B cell (primary cell): ENCODE measurements around the gene CXCL3. TPM values are rescaled to one million over a fixed set of nuclear protein-coding genes. Genes with fewer than 3 reads are reported as not detected.

Experiments used
- ATAC-seq: fragments of 200-7000 bp; cut with Tn5 transposase; one replicate; pipeline ENCODE4 v1.10.0; 2021; ENCODE audit warnings: low read depth, mild to moderate bottlenecking, moderate number of reproducible peaks, moderate library complexity
- CTCF ChIA-PET: fragments of 350-600 bp; sonication (Branson Sonifier 250); formaldehyde crosslinking; loops from one replicate; lab custom pipeline; 2021; ENCODE audit warnings: antibody characterized with exemption, inconsistent platforms; lab: Charles Lee
- POLR2A ChIA-PET: fragments of 350-600 bp; sonication (Branson Sonifier 250); formaldehyde crosslinking; loops from one replicate; lab custom pipeline; 2021; ENCODE audit warnings: antibody characterized with exemption; lab: Charles Lee
- DNase-seq: peaks from one replicate; pipeline ENCODE4 v3.0.0; 2013
- H2AFZ ChIP-seq: 2 replicates; pipeline ENCODE4 v1.6.1; 2012; ENCODE audit warnings: mild to moderate bottlenecking, low read depth, low read length; ENCODE audit not compliant: insufficient read depth, poor library complexity, severe bottlenecking
- H3K27ac ChIP-seq, 2 donors: 1 replicate in 1 of 2; 2 replicates in 1 of 2; pipeline ENCODE4 v1.5.1; 2012 to 2013; ENCODE audit warnings: low read length in 2 of 2, mild to moderate bottlenecking in 2 of 2, moderate library complexity in 1 of 2
- H3K27me3 ChIP-seq, 4 experiments: fragments of 200-600 bp in 1 of 4; sonication (generic) in 1 of 4; replicated peaks in 1 of 4; 1 replicate in 2 of 4; 2 replicates in 2 of 4; pipeline versions ENCODE4 v1.6.1 to v1.7.0; 2013 to 2016; ENCODE audit warnings: low read length in 3 of 4, mild to moderate bottlenecking in 2 of 4, mixed read lengths in 1 of 4, moderate library complexity in 1 of 4; ENCODE audit not compliant: insufficient read depth in 4 of 4, control insufficient read depth in 3 of 4; ENCODE audit errors: control extremely low read depth in 1 of 4
- H3K36me3 ChIP-seq, 2 experiments: replicated peaks in 1 of 2; 1 replicate in 1 of 2; 2 replicates in 1 of 2; pipeline versions ENCODE4 v1.6.1 to v1.7.1; 2013; ENCODE audit warnings: low read length in 1 of 2; ENCODE audit not compliant: insufficient read depth in 2 of 2, control insufficient read depth in 1 of 2; ENCODE audit errors: control extremely low read depth in 1 of 2, extremely low read depth in 1 of 2
- H3K4me1 ChIP-seq, 2 donors: fragments of 200-600 bp in 1 of 2; sonication (generic) in 1 of 2; 1 replicate in 1 of 2; 2 replicates in 1 of 2; pipeline versions ENCODE4 v1.5.1 to v1.6.1; 2013 to 2017; ENCODE audit warnings: low read length in 2 of 2; ENCODE audit not compliant: control insufficient read depth in 2 of 2, insufficient read depth in 2 of 2
- H3K4me2 ChIP-seq: replicated peaks from 2 replicates; pipeline ENCODE3; 2012; ENCODE audit warnings: mild to moderate bottlenecking, low read depth, low read length; ENCODE audit not compliant: poor library complexity, severe bottlenecking
- H3K4me3 ChIP-seq, 5 experiments: fragments of 200-600 bp in 1 of 5; sonication (generic) in 1 of 5; 1 replicate in 3 of 5; 2 replicates in 2 of 5; pipeline versions ENCODE4 v1.5.1 to v1.7.0; 2011 to 2016; ENCODE audit warnings: low read length in 4 of 5, mild to moderate bottlenecking in 4 of 5, low read depth in 2 of 5, control low read depth in 1 of 5, moderate library complexity in 1 of 5; ENCODE audit not compliant: insufficient read depth in 1 of 5; ENCODE audit errors: control extremely low read depth in 1 of 5, extremely low read depth in 1 of 5
- H3K79me2 ChIP-seq: fragments of 200-600 bp; sonication (generic); one replicate; pipeline ENCODE4 v1.6.0; 2016; ENCODE audit warnings: low read length; ENCODE audit not compliant: control insufficient read depth, insufficient read depth
- H3K9ac ChIP-seq: fragments of 200-600 bp; sonication (generic); 2 replicates; pipeline ENCODE4 v1.6.1; 2017; ENCODE audit warnings: mild to moderate bottlenecking, low read length, moderate library complexity
- H3K9me3 ChIP-seq, 3 donors: one replicate each; pipeline versions ENCODE4 v1.6.1 to v1.7.1; 2013; ENCODE audit warnings: low read length in 2 of 3; ENCODE audit not compliant: control insufficient read depth in 2 of 3, insufficient read depth in 1 of 3; ENCODE audit errors: control extremely low read depth in 1 of 3
- H4K20me1 ChIP-seq: 2 replicates; pipeline ENCODE4 v1.6.0; 2012; ENCODE audit warnings: mild to moderate bottlenecking, low read length; ENCODE audit not compliant: insufficient read depth, control insufficient read depth, poor library complexity, severe bottlenecking
- H3K27ac Mint-ChIP-seq: one replicate; pipeline ENCODE4 v1.8.0; 2021; ENCODE audit warnings: mixed read lengths
- H3K27me3 Mint-ChIP-seq: one replicate; pipeline ENCODE4 v1.8.0; 2021; ENCODE audit warnings: mixed read lengths
- H3K4me1 Mint-ChIP-seq: one replicate; pipeline ENCODE4 v1.8.0; 2021; ENCODE audit warnings: mixed read lengths
- H3K4me3 Mint-ChIP-seq: one replicate; pipeline ENCODE4 v1.8.0; 2021; ENCODE audit warnings: mixed read lengths
- H3K9me3 Mint-ChIP-seq: one replicate; pipeline ENCODE4 v1.8.0; 2022; ENCODE audit warnings: mixed read lengths; ENCODE audit not compliant: insufficient read depth
- EZH2 ChIP-seq: IDR thresholded peaks from 2 replicates; pipeline ENCODE4 v1.6.1; 2012; ENCODE audit warnings: borderline replicate concordance, low read depth, mild to moderate bottlenecking, moderate library complexity, low read length; ENCODE audit not compliant: insufficient read depth, poor library complexity, severe bottlenecking
- WGBS: methylation state at CpG from one replicate; pipeline ENCODE4 v1.1.5; 2013; ENCODE audit warnings: missing lambda C conversion rate; ENCODE audit not compliant: insufficient coverage; 5-methylcytosine and 5-hydroxymethylcytosine counted together
- intact Hi-C: fragments of 100-400 bp; cut with micrococcal nuclease; formaldehyde crosslinking; loops from one replicate; pipeline ENCODE4 v1.10.0; 2022
- polyA plus RNA-seq: library from polyadenylated mRNA; depleted of rRNA; stranded (reverse); fragments of >200 nt; gene quantifications from 2 replicates; pipeline ENCODE4 v1.2.3, GENCODE V29; 2012
- total RNA-seq, 2 donors: library from RNA; stranded (reverse); fragments of 120-200 nt in 1 of 2; gene quantifications; 1 replicate in 1 of 2; 2 replicates in 1 of 2; pipeline versions ENCODE4 v1.2.3 to v1.2.4, GENCODE V29; 2013 to 2022
- TF ChIP-seq, protein P1 (sequence below): fragments of 200-600 bp; IDR thresholded peaks from one replicate; pipeline ENCODE4 v1.8.0; 2022; ENCODE audit warnings: antibody characterized with exemption, mild to moderate bottlenecking

CXCL3 gene
- total and polyA plus RNA-seq, 2 donors (not counting 1 experiment from before 2014, with no cell fraction given) = not detected

GRCh38 chr4:73992050-73992449 lies 46.4 kb downstream of the CXCL3 start:
- H3K9ac ChIP-seq = no peak overlapping the region
- H3K27ac ChIP-seq = no peak overlapping the region
- intact Hi-C loops = no loop called here
- H3K4me2 ChIP-seq = no peak overlapping the region
- H3K27me3 ChIP-seq = peaks cover 0 to 2% (median 0%) of the 10 kb centered on the region in 4 experiments
- no peaks in the 10 kb centered on the region for H3K79me2 ChIP-seq
- no peak overlapping the region for H3K4me3 ChIP-seq
- ChIA-PET POLR2A (no interaction called here), CTCF (no interaction called here)
- WGBS = no CpG with 5 or more reads among the region's 1 CpG
- no peaks in the 10 kb centered on the region for H3K4me1 ChIP-seq
- no peaks in the 10 kb centered on the region for H3K4me1 Mint-ChIP-seq
- H4K20me1 ChIP-seq = no peaks in the 10 kb centered on the region
- H3K27ac Mint-ChIP-seq = no peak overlapping the region
- no peaks in the 10 kb centered on the region for H3K9me3 ChIP-seq
- H3K27me3 Mint-ChIP-seq = peaks cover under 1% of the 10 kb centered on the region
- no peak overlapping the region for H3K4me3 Mint-ChIP-seq
- DNase-seq (no peak), ATAC-seq (no peak)
- TF ChIP-seq, protein P1, sequence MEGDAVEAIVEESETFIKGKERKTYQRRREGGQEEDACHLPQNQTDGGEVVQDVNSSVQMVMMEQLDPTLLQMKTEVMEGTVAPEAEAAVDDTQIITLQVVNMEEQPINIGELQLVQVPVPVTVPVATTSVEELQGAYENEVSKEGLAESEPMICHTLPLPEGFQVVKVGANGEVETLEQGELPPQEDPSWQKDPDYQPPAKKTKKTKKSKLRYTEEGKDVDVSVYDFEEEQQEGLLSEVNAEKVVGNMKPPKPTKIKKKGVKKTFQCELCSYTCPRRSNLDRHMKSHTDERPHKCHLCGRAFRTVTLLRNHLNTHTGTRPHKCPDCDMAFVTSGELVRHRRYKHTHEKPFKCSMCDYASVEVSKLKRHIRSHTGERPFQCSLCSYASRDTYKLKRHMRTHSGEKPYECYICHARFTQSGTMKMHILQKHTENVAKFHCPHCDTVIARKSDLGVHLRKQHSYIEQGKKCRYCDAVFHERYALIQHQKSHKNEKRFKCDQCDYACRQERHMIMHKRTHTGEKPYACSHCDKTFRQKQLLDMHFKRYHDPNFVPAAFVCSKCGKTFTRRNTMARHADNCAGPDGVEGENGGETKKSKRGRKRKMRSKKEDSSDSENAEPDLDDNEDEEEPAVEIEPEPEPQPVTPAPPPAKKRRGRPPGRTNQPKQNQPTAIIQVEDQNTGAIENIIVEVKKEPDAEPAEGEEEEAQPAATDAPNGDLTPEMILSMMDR = no peak
- TF ChIP-seq EZH2 = no peak
- no peak overlapping the region for H2AFZ ChIP-seq
- H3K9me3 Mint-ChIP-seq = no peaks in the 10 kb centered on the region
- H3K36me3 ChIP-seq = no peaks in the 10 kb centered on the region

DNA sequence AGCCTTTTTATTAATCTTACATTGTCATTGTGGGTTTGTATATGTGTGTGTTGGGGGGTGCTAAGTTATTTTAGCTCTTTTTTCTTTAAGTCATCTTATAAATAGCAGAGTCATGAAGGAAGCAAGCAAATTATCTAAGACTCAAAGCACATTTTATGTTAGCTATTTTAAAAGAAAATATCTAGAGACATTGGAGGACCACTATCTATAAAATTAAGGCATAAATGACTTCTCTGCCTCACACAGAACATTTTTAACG lies 46.8 kb downstream of the CXCL3 start:
- H3K9me3 ChIP-seq = no peaks in the 10 kb centered on the region
- H2AFZ ChIP-seq = no peak overlapping the region
- no peaks in the 10 kb centered on the region for H3K27me3 Mint-ChIP-seq

More for the DNA sequence above, 46.8 kb downstream of the CXCL3 start:
- H3K79me2 ChIP-seq = no peaks in the 10 kb centered on the region
- no CpG with 5 or more reads among the region's 1 CpG for WGBS
- intact Hi-C loops = no loop called here
- ATAC-seq (no peak), DNase-seq (no peak)
- TF ChIP-seq, protein P1 = no peak
- no peak for TF ChIP-seq EZH2
- H3K9ac ChIP-seq = no peak overlapping the region
- H3K4me3 ChIP-seq = no peak overlapping the region
- H3K27me3 ChIP-seq = peaks cover 0 to 2% (median 0%) of the 10 kb centered on the region in 4 experiments
- H3K36me3 ChIP-seq = no peaks in the 10 kb centered on the region
- H3K4me1 ChIP-seq = no peaks in the 10 kb centered on the region
- H3K27ac ChIP-seq = no peak overlapping the region
- Mint-ChIP-seq H3K9me3 (no peaks in the 10 kb centered on the region), H3K27ac (no peak overlapping the region), H3K4me3 (no peak overlapping the region), H3K4me1 (no peaks in the 10 kb centered on the region)
- H3K4me2 ChIP-seq = no peak overlapping the region
- H4K20me1 ChIP-seq = no peaks in the 10 kb centered on the region
- CTCF ChIA-PET = no interaction called here
- POLR2A ChIA-PET = no interaction called here
